ENCODE measurements around the gene INHA. TPM values are rescaled to one million over a fixed set of nuclear protein-coding genes. Genes with fewer than 3 reads are reported as not detected.

Gene INHA
- total and polyA plus RNA-seq, 2 donors (not counting 1 experiment from before 2014, with no cell fraction given), result not detected

GRCh38 chr2:219526320-219527075 lies 45.6 kb upstream of the INHA start:
- no peaks in the 10 kb centered on the region for H3K9me3 Mint-ChIP-seq (ENCODE audit: insufficient read depth)
- Histone ChIP-seq H3K79me2 (ENCODE audit: control insufficient read depth, insufficient read depth, low read length) (no peaks in the 10 kb centered on the region), H3K4me1 (ENCODE audit: control insufficient read depth in 2 of 2, insufficient read depth in 2 of 2, low read length in 2 of 2) (peaks cover 14 to 18% of the 10 kb centered on the region in 2 donors), H2AFZ (ENCODE audit: insufficient read depth, low read depth, low read length, poor library complexity, severe bottlenecking) (no peak overlapping the region), H3K27me3 (replicated peaks in 1 of 4; ENCODE audit: control extremely low read depth in 1 of 4, control insufficient read depth in 3 of 4, insufficient read depth in 4 of 4, low read length in 3 of 4) (peaks cover 1 to 76% (median 40%) of the 10 kb centered on the region in 4 experiments), H3K27ac (ENCODE audit: low read length in 2 of 2) (no peak overlapping the region), H3K9me3 (ENCODE audit: control extremely low read depth in 1 of 3, control insufficient read depth in 2 of 3, insufficient read depth in 1 of 3, low read length in 2 of 3) (peaks cover 0 to 8% (median 0%) of the 10 kb centered on the region in 3 donors), H4K20me1 (ENCODE audit: control insufficient read depth, insufficient read depth, low read length, poor library complexity, severe bottlenecking) (no peaks in the 10 kb centered on the region), H3K36me3 (replicated peaks in 1 of 2; ENCODE audit: control extremely low read depth in 1 of 2, control insufficient read depth in 1 of 2, extremely low read depth in 1 of 2, insufficient read depth in 2 of 2, low read length in 1 of 2) (no peaks in the 10 kb centered on the region), H3K4me3 (ENCODE audit: control extremely low read depth in 1 of 5, extremely low read depth in 1 of 5, insufficient read depth in 1 of 5, low read depth in 2 of 5, low read length in 4 of 5) (no peak overlapping the region), H3K9ac (ENCODE audit: low read length) (no peak overlapping the region), H3K4me2 (replicated peaks; ENCODE audit: low read depth, low read length, poor library complexity, severe bottlenecking) (no peak overlapping the region)
- intact Hi-C loops (cut with micrococcal nuclease), result no loop called here
- WGBS (ENCODE audit: insufficient coverage), result 52% methylated on average over 11 of the region's 11 CpGs
- no peak for TF ChIP-seq EZH2 (IDR thresholded peaks at IDR 0.05; ENCODE audit: borderline replicate concordance, insufficient read depth, low read depth, low read length, poor library complexity, severe bottlenecking)
- TF ChIP-seq, protein P1, sequence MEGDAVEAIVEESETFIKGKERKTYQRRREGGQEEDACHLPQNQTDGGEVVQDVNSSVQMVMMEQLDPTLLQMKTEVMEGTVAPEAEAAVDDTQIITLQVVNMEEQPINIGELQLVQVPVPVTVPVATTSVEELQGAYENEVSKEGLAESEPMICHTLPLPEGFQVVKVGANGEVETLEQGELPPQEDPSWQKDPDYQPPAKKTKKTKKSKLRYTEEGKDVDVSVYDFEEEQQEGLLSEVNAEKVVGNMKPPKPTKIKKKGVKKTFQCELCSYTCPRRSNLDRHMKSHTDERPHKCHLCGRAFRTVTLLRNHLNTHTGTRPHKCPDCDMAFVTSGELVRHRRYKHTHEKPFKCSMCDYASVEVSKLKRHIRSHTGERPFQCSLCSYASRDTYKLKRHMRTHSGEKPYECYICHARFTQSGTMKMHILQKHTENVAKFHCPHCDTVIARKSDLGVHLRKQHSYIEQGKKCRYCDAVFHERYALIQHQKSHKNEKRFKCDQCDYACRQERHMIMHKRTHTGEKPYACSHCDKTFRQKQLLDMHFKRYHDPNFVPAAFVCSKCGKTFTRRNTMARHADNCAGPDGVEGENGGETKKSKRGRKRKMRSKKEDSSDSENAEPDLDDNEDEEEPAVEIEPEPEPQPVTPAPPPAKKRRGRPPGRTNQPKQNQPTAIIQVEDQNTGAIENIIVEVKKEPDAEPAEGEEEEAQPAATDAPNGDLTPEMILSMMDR (IDR thresholded peaks at IDR 0.05), result no peak
- no peak overlapping the region for H3K27ac Mint-ChIP-seq
- H3K27me3 Mint-ChIP-seq, result peaks cover 77% of the 10 kb centered on the region
- ChIA-PET CTCF (interaction anchor here (0.6 to 8.8 kb wide), 6 partner anchors 15 to 123 kb away, joined by 4 to 146 read pairs (median 63); partner anchors contain the start of gene GMPPA), POLR2A (no interaction called here)
- H3K4me1 Mint-ChIP-seq, result peaks cover 13% of the 10 kb centered on the region
- ATAC-seq (ENCODE audit: low read depth) (no peak), DNase-seq (no peak)
- no peak overlapping the region for H3K4me3 Mint-ChIP-seq

GRCh38 chr2:219527076-219527394 lies 45.1 kb upstream of the INHA start:
- DNase-seq, result no peak
- H3K9me3 ChIP-seq (ENCODE audit: control extremely low read depth in 1 of 3, control insufficient read depth in 2 of 3, insufficient read depth in 1 of 3, low read length in 2 of 3), result peaks cover 0 to 4% (median 0%) of the 10 kb centered on the region in 3 donors
- ChIA-PET POLR2A (no interaction called here), CTCF (interaction anchor here (0.6 to 8.8 kb wide), 6 partner anchors 14 to 124 kb away, joined by 4 to 146 read pairs (median 63); partner anchors contain the start of gene GMPPA)
- no peaks in the 10 kb centered on the region for H4K20me1 ChIP-seq (ENCODE audit: control insufficient read depth, insufficient read depth, low read length, poor library complexity, severe bottlenecking)
- Mint-ChIP-seq H3K4me3 (no peak overlapping the region), H3K4me1 (peaks cover 8% of the 10 kb centered on the region), H3K27me3 (peaks cover 74% of the 10 kb centered on the region), H3K27ac (no peak overlapping the region), H3K9me3 (ENCODE audit: insufficient read depth) (no peaks in the 10 kb centered on the region)
- no peak for ATAC-seq (ENCODE audit: low read depth)
- no peak overlapping the region for H3K27ac ChIP-seq (ENCODE audit: low read length in 2 of 2)
- intact Hi-C loops (cut with micrococcal nuclease), result no loop called here
- H3K36me3 ChIP-seq (replicated peaks in 1 of 2; ENCODE audit: control extremely low read depth in 1 of 2, control insufficient read depth in 1 of 2, extremely low read depth in 1 of 2, insufficient read depth in 2 of 2, low read length in 1 of 2), result no peaks in the 10 kb centered on the region
- no peak overlapping the region for H3K9ac ChIP-seq (ENCODE audit: low read length)
- peaks cover 1 to 76% (median 37%) of the 10 kb centered on the region in 4 experiments for H3K27me3 ChIP-seq (replicated peaks in 1 of 4; ENCODE audit: control extremely low read depth in 1 of 4, control insufficient read depth in 3 of 4, insufficient read depth in 4 of 4, low read length in 3 of 4)
- H2AFZ ChIP-seq (ENCODE audit: insufficient read depth, low read depth, low read length, poor library complexity, severe bottlenecking), result no peak overlapping the region
- TF ChIP-seq, protein P1 (IDR thresholded peaks at IDR 0.05), result no peak
- no peak for TF ChIP-seq EZH2 (IDR thresholded peaks at IDR 0.05; ENCODE audit: borderline replicate concordance, insufficient read depth, low read depth, low read length, poor library complexity, severe bottlenecking)
- H3K4me1 ChIP-seq (ENCODE audit: control insufficient read depth in 2 of 2, insufficient read depth in 2 of 2, low read length in 2 of 2), result peaks cover 14 to 15% of the 10 kb centered on the region in 2 donors
- no peaks in the 10 kb centered on the region for H3K79me2 ChIP-seq (ENCODE audit: control insufficient read depth, insufficient read depth, low read length)
- H3K4me3 ChIP-seq (ENCODE audit: control extremely low read depth in 1 of 5, extremely low read depth in 1 of 5, insufficient read depth in 1 of 5, low read depth in 2 of 5, low read length in 4 of 5), result no peak overlapping the region
- H3K4me2 ChIP-seq (replicated peaks; ENCODE audit: low read depth, low read length, poor library complexity, severe bottlenecking), result no peak overlapping the region
- WGBS (ENCODE audit: insufficient coverage), result 59% methylated on average over 5 of the region's 6 CpGs

Data from B cell (primary cell).